ENCODE data around the gene PRKD2.

- TF ChIP-seq CTCF (IDR thresholded peaks at IDR 0.05; ENCODE audit: low read depth, low read length, missing input control) (no peak), TAF1 (conservative IDR thresholded peaks at IDR 0.05) (no peak), ATF3 (IDR thresholded peaks at IDR 0.05) (no peak), JUND (IDR thresholded peaks at IDR 0.05) (no peak), YY1 (IDR thresholded peaks at IDR 0.05) (no peak)
Measured at GRCh38 chr19:46759206-46759605, 42.3 kb upstream of the PRKD2 start.

All from liver (tissue), 3 donors.